ENCODE measurements around the gene KIF2C.
A peak's percentile ranks its signal among the peaks of the same experiment; 100 is the strongest.
"Not testable (repeated sequence)": the region's sequence is repeated elsewhere in the genome, so short reads cannot be mapped to it uniquely, and the experiment has no call there.

Gene KIF2C

GRCh38 chr1:44799770-44800584 lies 60.3 kb downstream of the KIF2C start, which contains the start of gene PLK3:
TSS of gene PLK3 (plus strand) at chr1:44800377. CDS start at chr1:44800464, 87 bp downstream.
- peak; percentile 99 for DNase-seq

DNA sequence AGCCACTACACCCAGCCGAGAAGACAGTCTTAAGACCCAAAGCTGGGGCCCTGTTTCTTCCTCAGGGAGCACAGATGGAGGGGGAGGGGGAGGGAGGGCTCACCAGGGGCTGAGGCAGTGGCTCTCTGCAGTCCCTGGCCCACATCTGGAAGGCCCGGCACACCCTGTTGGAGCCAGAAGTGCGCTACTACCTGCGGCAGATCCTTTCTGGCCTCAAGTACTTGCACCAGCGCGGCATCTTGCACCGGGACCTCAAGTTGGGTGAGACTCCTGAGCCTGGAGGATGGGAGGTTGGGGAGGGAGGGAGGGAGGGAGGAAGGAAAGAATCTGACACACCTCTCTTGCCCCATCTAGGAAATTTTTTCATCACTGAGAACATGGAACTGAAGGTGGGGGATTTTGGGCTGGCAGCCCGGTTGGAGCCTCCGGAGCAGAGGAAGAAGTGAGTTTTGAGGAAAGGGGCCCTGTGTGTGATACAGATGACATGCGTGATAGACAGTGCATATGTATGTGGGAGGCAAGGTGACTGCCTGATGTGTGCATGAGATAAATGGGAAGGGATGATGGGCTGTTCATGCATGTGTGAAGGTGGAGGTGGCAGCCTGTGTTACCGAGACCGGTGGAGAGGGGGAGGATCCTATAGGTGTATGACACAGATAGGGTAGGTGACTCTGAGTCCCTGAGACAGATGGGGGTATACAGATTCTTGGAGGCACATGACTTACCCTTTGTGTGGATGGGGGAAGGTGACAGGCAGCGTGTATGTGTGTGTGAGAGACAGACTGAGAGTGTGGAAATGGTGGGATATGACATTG lies 62.1 kb downstream of the KIF2C start:
- no peak for DNase-seq

DNA sequence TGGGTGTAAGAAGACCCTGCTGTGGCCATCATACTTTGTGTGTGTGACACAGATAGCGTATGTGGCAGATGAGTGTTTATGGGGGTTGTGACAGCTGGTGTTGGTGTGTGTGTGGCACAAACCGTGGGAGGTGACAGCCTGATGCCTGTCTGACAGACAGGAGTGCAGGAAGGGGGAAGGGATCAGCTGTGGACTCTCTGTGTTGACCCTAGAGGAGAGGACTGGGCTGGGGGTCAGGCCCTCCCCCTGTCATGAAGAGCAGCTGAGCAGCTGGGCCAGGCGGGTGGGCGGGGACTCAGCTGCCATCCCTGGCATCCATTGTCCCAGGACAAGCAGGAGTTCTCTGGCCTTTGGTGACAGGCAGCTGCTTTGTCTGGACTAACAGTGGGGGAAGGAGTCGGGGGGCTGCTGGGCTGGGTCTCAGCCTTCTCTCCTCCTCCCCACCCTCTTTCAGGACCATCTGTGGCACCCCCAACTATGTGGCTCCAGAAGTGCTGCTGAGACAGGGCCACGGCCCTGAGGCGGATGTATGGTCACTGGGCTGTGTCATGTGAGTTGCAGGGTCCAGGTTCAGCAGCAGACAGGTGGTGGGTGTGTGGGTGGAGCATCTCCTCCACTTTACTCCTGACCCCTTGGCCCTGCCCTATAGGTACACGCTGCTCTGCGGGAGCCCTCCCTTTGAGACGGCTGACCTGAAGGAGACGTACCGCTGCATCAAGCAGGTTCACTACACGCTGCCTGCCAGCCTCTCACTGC lies 62.8 kb downstream of the KIF2C start:
- DNase-seq: no peak

DNA sequence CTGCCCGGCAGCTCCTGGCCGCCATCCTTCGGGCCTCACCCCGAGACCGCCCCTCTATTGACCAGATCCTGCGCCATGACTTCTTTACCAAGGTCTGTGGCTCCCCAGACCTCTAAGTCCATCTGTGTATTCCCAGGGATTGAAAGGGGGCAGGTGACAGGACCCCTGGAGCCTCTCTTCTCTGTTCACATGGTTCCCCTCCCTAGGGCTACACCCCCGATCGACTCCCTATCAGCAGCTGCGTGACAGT lies 63.4 kb downstream of the KIF2C start:
- no peak for DNase-seq

- no peak for DNase-seq
Observed at GRCh38 chr1:44803312-44804095, 63.9 kb downstream of the KIF2C start.

- no peak for DNase-seq
Observed at GRCh38 chr1:44805311-44806024, 65.8 kb downstream of the KIF2C start.

GRCh38 chr1:44806025-44806703 lies 66.5 kb downstream of the KIF2C start:
- DNase-seq: no peak

DNA sequence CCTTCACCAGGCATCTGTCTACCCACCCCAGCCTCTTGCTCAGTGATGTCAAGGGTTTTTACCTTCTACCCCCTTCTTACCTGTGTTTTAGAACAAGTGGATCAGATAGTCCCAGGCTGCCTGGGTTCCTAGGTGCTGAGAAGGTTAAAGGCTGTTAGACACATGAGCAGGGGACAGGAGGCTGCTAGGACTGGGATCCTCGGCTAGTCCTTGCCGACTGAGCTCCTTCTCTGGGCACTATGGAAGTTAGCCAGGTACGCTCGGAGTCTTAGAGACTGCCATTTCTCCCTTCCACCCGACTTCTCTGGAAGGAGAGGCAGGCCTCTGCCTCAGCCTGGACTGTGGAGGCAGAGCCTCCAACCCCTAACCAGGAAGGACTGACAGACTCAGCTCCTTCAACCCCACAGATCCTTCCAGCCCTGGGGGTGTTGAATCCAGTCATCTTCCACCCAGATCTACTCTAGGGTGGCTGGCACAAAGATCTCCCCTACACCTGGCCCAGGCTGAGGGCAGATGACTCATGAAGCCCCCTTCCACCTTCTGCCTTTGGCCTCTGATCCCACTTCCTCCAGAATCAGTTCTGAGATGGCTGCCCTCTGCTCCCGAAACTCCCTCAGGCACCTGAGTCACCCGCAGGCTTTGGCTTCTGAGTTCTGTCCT lies 67.2 kb downstream of the KIF2C start, which contains the start of gene DYNLT4:
Gene DYNLT4, minus strand, starts transcription at position 648 of the 660 bp plus-strand sequence. CDS start 683 bp downstream, outside the sequence.
- no peak for DNase-seq

GRCh38 chr1:44807364-44808062 lies 67.9 kb downstream of the KIF2C start:
- DNase-seq: peak; percentile 98

DNA sequence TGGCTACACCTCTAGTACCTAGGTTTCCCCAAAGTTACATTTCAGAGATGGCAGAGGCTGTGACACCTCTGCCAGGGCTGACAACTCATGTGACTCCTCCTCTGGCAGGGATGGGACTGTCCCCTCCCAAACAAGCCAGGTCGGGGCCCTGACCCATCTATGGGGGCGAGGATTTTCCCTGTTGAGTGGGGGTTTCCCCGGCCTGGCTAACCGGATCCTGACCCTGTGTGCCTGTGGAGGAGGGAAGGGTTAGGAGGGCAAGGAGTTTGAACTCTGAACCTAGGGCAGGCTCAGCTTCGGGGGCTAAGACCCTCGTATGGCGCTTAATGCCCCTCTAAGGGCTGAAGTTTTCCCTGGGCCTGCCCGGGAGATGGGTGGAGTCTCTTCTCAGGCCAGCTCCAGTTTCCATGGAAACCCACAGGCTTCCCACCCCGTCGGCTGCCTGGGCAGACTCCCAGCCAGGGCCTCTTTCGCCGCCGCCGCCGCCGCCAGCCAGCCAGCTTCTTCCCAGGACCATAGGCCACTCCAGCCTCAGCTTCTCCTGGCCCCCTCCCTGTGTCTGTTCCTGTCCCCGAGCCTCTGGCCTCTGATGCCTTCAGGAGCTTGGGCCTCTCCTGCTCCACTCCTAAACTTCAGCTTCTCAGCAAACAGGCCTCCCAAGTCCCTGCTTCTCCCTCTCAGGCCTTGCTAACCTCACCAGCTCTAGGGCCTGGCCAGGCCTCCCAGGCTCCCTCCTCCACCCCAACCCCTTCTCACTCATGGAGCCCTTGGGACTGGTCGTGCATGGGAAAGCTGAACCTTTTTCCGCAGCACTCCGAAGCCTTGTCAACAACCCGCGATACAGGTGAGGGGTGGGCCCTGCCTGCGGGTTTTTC lies 68.7 kb downstream of the KIF2C start, which contains the start of gene BTBD19:
Gene BTBD19, plus strand, starts transcription at position 461 of the 875 bp plus-strand sequence. Its CDS starts 298 bp downstream, at position 759.
- DNase-seq: peak; percentile 85

DNA sequence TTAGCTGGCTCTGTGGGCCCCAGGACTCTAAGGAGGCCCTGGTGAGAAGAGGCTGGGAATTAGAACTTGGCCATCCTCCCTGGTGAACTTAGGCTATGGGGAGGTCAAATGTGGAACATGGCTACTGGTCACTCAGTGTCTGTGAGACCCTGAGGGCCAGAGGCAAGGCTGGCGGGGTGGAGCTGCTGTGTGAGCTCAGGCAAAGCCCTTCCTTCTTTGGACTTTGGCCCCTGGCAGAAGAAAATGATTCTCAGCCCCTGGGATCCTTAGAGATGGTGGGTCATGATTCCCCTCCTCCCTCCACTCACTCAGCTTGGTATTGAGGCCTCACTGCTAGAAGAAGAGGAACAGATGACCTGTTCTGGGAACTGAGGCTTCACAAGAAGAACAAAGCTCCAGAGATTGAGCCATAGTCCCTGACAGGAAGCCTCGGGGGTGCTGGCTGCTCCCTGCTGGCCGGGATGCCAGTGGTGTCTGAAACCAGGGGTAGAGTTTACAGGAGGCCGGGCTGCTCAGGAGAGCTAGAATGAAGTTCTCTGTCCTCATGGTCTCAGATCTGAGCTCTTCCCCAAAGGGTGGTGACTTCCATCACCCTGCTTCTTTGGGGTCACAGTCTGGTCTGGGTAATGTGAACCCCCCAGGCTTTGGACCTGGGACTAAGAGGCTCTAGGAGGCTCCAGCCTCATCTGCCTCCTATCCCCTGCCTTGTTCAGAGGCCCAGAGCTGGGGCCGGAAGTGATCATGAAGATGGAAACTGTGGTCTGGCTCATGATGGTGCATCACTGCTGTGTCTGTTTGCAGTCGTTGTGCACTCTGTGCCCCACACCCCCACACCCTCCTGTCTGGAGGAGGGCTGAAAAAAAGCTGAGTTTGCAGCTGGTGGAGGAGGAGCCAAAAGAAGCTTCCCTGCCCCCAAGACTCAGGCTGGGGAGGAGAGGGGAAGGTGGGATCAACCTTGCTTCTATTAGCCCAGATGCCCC lies 69.6 kb downstream of the KIF2C start:
- DNase-seq: peak; percentile 85

GRCh38 chr1:44810101-44810761 lies 70.6 kb downstream of the KIF2C start:
- DNase-seq: no peak

- DNase-seq: not testable (repeated sequence)
Observed at GRCh38 chr1:44810762-44811105, 71.1 kb downstream of the KIF2C start.

DNA sequence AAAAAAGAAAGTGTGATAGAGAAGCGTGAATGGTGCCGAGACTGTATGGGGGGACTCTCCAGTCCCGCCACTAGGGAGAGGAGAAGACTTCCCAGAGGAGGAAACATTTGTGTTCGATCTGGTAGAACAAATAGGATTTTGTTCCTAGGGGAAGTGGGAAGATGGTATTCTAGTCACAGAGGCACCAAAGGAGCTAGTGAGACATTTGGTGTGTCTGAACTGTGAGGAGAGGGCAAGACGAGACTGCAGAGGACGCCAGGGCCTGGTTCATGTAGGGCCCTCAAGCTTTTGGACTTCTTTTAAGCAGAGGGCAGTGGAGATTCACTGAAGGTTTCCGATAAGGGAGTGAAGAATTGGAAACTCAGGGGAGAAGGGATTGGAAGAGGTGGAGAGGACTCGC lies 71.6 kb downstream of the KIF2C start:
- DNase-seq: no peak

DNA sequence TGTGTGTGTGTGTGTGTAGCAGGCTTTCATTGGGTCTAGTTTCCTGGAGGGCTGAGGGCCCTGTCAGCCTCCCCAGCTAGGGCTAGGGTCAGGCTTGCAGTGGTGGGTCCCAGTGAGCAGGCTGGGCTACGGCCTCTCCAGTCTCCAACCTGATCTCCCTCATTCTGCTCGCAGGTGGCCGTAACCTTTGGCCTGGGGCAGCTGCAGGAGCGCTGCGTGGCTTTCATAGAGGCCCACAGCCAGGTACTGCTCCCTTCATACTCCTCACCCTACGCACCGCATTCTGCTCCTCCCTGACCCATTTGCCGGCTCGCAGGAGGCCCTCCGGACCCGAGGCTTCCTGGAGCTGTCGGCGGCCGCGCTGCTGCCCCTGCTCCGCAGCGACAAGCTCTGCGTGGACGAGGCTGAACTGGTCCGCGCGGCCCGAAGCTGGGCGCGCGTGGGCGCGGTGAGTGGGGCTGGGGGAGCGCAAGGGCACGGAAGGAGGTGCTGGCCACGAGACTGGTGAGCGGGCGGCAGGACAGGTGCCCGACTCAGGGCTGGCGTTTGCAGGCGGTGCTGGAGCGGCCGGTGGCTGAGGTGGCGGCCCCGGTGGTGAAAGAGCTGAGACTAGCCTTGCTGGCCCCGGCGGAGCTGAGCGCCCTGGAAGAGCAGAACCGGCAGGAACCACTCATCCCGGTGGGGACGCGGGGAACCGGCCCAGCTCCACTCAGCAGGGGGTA lies 73.3 kb downstream of the KIF2C start:
- no peak for DNase-seq

GRCh38 chr1:44815926-44816325 lies 76.3 kb downstream of the KIF2C start:
- DNase-seq: not testable (repeated sequence)
